NCI-H1105 (cell line): ENCODE data around the gene PTPRD.
"Not testable (repeated sequence)": the region's sequence is repeated elsewhere in the genome, so short reads cannot be mapped to it uniquely, and the experiment has no call there.

Experiments used
- DNase-seq: peaks from one replicate; lab custom pipeline; 2025; lab: John Stamatoyannopoulos, UW

PTPRD gene

GRCh38 chr9:8724284-8725018 lies 1888.4 kb downstream of the PTPRD start:
- DNase-seq, result no peak

- no peak for DNase-seq
These were observed 1889.6 kb downstream of the PTPRD start for GRCh38 chr9:8723195-8723594.

GRCh38 chr9:8719833-8720486 lies 1892.8 kb downstream of the PTPRD start:
- DNase-seq, result no peak

- no peak for DNase-seq
These were observed 1894.6 kb downstream of the PTPRD start for GRCh38 chr9:8718121-8718725.

- no peak for DNase-seq
These were observed 1895.7 kb downstream of the PTPRD start for GRCh38 chr9:8717146-8717545.

- no peak for DNase-seq
These were observed 1897.0 kb downstream of the PTPRD start for GRCh38 chr9:8715788-8716187.

GRCh38 chr9:8713811-8714165 lies 1899.0 kb downstream of the PTPRD start:
- no peak for DNase-seq

GRCh38 chr9:8713149-8713810 lies 1899.5 kb downstream of the PTPRD start:
- DNase-seq, result no peak

GRCh38 chr9:8709731-8710130 lies 1903.1 kb downstream of the PTPRD start:
- DNase-seq, result no peak

GRCh38 chr9:8708728-8709127 lies 1904.1 kb downstream of the PTPRD start:
- no peak for DNase-seq

GRCh38 chr9:8706998-8707397 lies 1905.8 kb downstream of the PTPRD start:
- no peak for DNase-seq

- no peak for DNase-seq
These were observed 1906.3 kb downstream of the PTPRD start for GRCh38 chr9:8706531-8706930.

- no peak for DNase-seq
These were observed 1906.9 kb downstream of the PTPRD start for GRCh38 chr9:8705861-8706260.

GRCh38 chr9:8703904-8704303 lies 1908.9 kb downstream of the PTPRD start:
- DNase-seq, result no peak

GRCh38 chr9:8701904-8702303 lies 1910.9 kb downstream of the PTPRD start:
- DNase-seq, result no peak

GRCh38 chr9:8697565-8697964 lies 1915.2 kb downstream of the PTPRD start:
- DNase-seq, result not testable (repeated sequence)

GRCh38 chr9:8696516-8696915 lies 1916.3 kb downstream of the PTPRD start:
- DNase-seq, result no peak

- DNase-seq, result peak; percentile 41
These were observed 1917.7 kb downstream of the PTPRD start for GRCh38 chr9:8694983-8695588.

- DNase-seq, result no peak
These were observed 1919.3 kb downstream of the PTPRD start for GRCh38 chr9:8693464-8693863.

- no peak for DNase-seq
These were observed 1926.3 kb downstream of the PTPRD start for GRCh38 chr9:8686516-8686915.

GRCh38 chr9:8685825-8686224 lies 1927.0 kb downstream of the PTPRD start:
- no peak for DNase-seq

- DNase-seq, result no peak
These were observed 1927.7 kb downstream of the PTPRD start for GRCh38 chr9:8684978-8685708.
